Neural progenitor cell (in vitro differentiated cells): ENCODE measurements around the gene ZSCAN32. TPM values are rescaled to one million over a fixed set of nuclear protein-coding genes. Genes with fewer than 3 reads are reported as not detected.

ENCODE experiments used
- DNase-seq: peaks from one replicate; pipeline ENCODE4 v3.0.0-alpha.2; 2016; ENCODE audit warnings: low spot score
- H2AFZ ChIP-seq: fragments of 200-600 bp; sonication (generic); replicated peaks from 2 replicates; pipeline ENCODE4 v1.6.1; 2016; ENCODE audit warnings: antibody characterized with exemption
- H3F3A ChIP-seq: fragments of 200-600 bp; sonication (generic); 2 replicates; pipeline ENCODE4 v1.6.1; 2016; ENCODE audit warnings: antibody characterized with exemption, low read depth
- H3K27ac ChIP-seq: fragments of 200-600 bp; sonication (generic); 2 replicates; pipeline ENCODE4 v1.5.1; 2016; ENCODE audit warnings: mild to moderate bottlenecking
- H3K27me3 ChIP-seq: fragments of 200-600 bp; sonication (generic); 2 replicates; pipeline ENCODE4 v1.6.1; 2016; ENCODE audit warnings: mild to moderate bottlenecking, moderate library complexity
- H3K36me3 ChIP-seq: fragments of 200-600 bp; sonication (generic); 2 replicates; pipeline ENCODE4 v1.5.1; 2016
- H3K4me1 ChIP-seq: fragments of 200-600 bp; sonication (generic); 2 replicates; pipeline ENCODE4 v1.6.1; 2016; ENCODE audit warnings: mixed run types
- H3K4me2 ChIP-seq: fragments of 200-600 bp; sonication (generic); 2 replicates; pipeline ENCODE4 v1.6.1; 2016
- H3K4me3 ChIP-seq: fragments of 200-600 bp; sonication (generic); 2 replicates; pipeline ENCODE4 v1.5.1; 2016
- H3K79me2 ChIP-seq: fragments of 200-600 bp; sonication (generic); 2 replicates; pipeline ENCODE4 v1.6.1; 2016; ENCODE audit warnings: low read depth
- H3K9ac ChIP-seq: fragments of 200-600 bp; sonication (generic); 2 replicates; pipeline ENCODE4 v1.6.1; 2016
- H3K9me3 ChIP-seq: fragments of 200-600 bp; sonication (generic); 2 replicates; pipeline ENCODE4 v1.5.1; 2016; ENCODE audit warnings: low read depth
- H4K20me1 ChIP-seq: fragments of 200-600 bp; sonication (generic); 2 replicates; pipeline ENCODE4 v1.6.1; 2016; ENCODE audit warnings: low read depth
- H3K27ac Mint-ChIP-seq: 3 replicates; pipeline ENCODE4 v1.8.0; 2021; ENCODE audit warnings: mixed read lengths
- H3K27me3 Mint-ChIP-seq: 2 replicates; pipeline ENCODE4 v1.8.0; 2022; ENCODE audit warnings: low read depth, mild to moderate bottlenecking, inconsistent platforms, moderate library complexity, mixed read lengths; ENCODE audit not compliant: insufficient read depth
- H3K36me3 Mint-ChIP-seq: 3 replicates; pipeline ENCODE4 v1.8.0; 2021; ENCODE audit warnings: mixed read lengths
- H3K4me1 Mint-ChIP-seq: 3 replicates; pipeline ENCODE4 v1.8.0; 2021; ENCODE audit warnings: mixed read lengths
- H3K4me3 Mint-ChIP-seq: 3 replicates; pipeline ENCODE4 v1.8.0; 2021; ENCODE audit warnings: mild to moderate bottlenecking, moderate library complexity, mixed read lengths
- H3K9me3 Mint-ChIP-seq: 3 replicates; pipeline ENCODE4 v1.8.0; 2020; ENCODE audit warnings: mixed read lengths
- EZH2 ChIP-seq: fragments of 200-600 bp; sonication (generic); IDR thresholded peaks from 2 replicates; pipeline ENCODE4 v1.6.1; 2017; ENCODE audit warnings: antibody characterized with exemption, mild to moderate bottlenecking, moderate library complexity
- EZH2phosphoT487 ChIP-seq: fragments of 200-600 bp; sonication (generic); IDR thresholded peaks from 2 replicates; pipeline ENCODE4 v1.6.1; 2017; ENCODE audit warnings: antibody characterized with exemption
- total RNA-seq: library from RNA; depleted of rRNA; stranded (reverse); fragments of >200 nt; gene quantifications from 2 replicates; pipeline ENCODE4 v1.2.3, GENCODE V29; 2015; ENCODE audit warnings: low replicate concordance
- TF ChIP-seq, protein P1 (sequence below): fragments of 200-600 bp; sonication (generic); IDR thresholded peaks from 2 replicates; pipeline ENCODE4 v1.5.1; 2017; ENCODE audit warnings: antibody characterized with exemption, mild to moderate bottlenecking

The ZSCAN32 gene
- total RNA-seq, 1 donor from 2014 or later = 15.8 TPM

DNA sequence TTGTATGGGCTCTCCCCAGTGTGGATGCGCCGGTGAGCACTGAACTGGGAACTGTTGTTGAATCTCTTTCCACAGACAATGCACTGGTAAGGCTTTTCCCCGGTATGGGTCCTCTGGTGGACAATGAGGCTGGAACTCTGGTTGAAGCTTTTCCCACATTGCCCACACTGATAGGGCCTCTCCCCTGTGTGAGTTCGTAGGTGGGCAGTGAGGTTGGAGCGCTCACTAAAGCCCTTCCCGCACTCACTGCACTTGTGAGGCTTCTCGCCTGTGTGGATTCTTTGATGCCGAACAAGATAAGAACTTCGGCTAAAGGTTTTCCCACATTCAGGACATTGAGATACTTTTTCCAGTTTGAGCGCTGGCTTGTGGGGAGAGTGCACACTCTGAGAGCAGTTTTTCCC is 17.8 kb downstream of the ZSCAN32 start:
- Histone ChIP-seq H4K20me1 (no peaks in the 10 kb centered on the region), H3K27ac (no peak overlapping the region), H3K79me2 (no peaks in the 10 kb centered on the region), H2AFZ (no peak overlapping the region), H3K4me1 (no peaks in the 10 kb centered on the region), H3K4me2 (no peak overlapping the region), H3F3A (no peaks in the 10 kb centered on the region), H3K9ac (no peak overlapping the region), H3K27me3 (no peaks in the 10 kb centered on the region), H3K9me3 (peaks cover 35% of the 10 kb centered on the region), H3K36me3 (peaks cover 22% of the 10 kb centered on the region), H3K4me3 (no peak overlapping the region)
- Mint-ChIP-seq H3K4me1 (no peaks in the 10 kb centered on the region), H3K36me3 (peaks cover 72% of the 10 kb centered on the region), H3K9me3 (peaks cover 80% of the 10 kb centered on the region), H3K4me3 (no peak overlapping the region), H3K27ac (no peak overlapping the region), H3K27me3 (peaks cover 3% of the 10 kb centered on the region)
- DNase-seq = no peak
- TF ChIP-seq, protein P1, sequence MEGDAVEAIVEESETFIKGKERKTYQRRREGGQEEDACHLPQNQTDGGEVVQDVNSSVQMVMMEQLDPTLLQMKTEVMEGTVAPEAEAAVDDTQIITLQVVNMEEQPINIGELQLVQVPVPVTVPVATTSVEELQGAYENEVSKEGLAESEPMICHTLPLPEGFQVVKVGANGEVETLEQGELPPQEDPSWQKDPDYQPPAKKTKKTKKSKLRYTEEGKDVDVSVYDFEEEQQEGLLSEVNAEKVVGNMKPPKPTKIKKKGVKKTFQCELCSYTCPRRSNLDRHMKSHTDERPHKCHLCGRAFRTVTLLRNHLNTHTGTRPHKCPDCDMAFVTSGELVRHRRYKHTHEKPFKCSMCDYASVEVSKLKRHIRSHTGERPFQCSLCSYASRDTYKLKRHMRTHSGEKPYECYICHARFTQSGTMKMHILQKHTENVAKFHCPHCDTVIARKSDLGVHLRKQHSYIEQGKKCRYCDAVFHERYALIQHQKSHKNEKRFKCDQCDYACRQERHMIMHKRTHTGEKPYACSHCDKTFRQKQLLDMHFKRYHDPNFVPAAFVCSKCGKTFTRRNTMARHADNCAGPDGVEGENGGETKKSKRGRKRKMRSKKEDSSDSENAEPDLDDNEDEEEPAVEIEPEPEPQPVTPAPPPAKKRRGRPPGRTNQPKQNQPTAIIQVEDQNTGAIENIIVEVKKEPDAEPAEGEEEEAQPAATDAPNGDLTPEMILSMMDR = no peak
- TF ChIP-seq EZH2 (no peak), EZH2phosphoT487 (no peak)

DNA sequence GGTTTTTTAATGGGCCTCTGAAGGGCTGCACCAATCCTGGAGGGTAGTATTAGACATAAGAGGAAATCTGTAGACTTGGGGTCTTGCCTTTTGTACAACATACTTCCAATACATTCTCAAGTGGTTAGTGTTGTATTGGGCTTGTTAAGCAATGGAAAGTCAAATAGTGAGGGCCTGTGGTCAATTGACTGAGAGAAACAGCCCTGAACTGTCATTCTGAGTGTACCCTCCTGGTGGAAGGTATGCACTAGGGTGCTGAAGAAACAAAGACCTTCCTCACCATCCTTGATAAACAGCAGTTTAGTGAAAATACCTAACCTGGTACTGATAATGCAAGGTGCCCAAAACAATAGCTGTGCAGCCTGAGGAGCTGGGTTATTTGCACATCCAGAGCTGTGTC is 22.9 kb downstream of the ZSCAN32 start:
- peaks cover 4% of the 10 kb centered on the region for H3K36me3 ChIP-seq
- DNase-seq = no peak
- TF ChIP-seq EZH2phosphoT487 (no peak), EZH2 (no peak)
- TF ChIP-seq, protein P1 = no peak
- no peak overlapping the region for H2AFZ ChIP-seq
- H3K9ac ChIP-seq = no peak overlapping the region
- H4K20me1 ChIP-seq = no peaks in the 10 kb centered on the region
- Mint-ChIP-seq H3K4me3 (no peak overlapping the region), H3K9me3 (peaks cover 53% of the 10 kb centered on the region), H3K27me3 (peaks cover 11% of the 10 kb centered on the region), H3K27ac (no peak overlapping the region), H3K4me1 (no peaks in the 10 kb centered on the region), H3K36me3 (peaks cover 35% of the 10 kb centered on the region)
- no peak overlapping the region for H3K27ac ChIP-seq
- no peak overlapping the region for H3K4me3 ChIP-seq
- no peaks in the 10 kb centered on the region for H3K27me3 ChIP-seq
- no peak overlapping the region for H3K4me2 ChIP-seq
- no peaks in the 10 kb centered on the region for H3F3A ChIP-seq
- H3K4me1 ChIP-seq = no peaks in the 10 kb centered on the region
- no peaks in the 10 kb centered on the region for H3K79me2 ChIP-seq
- H3K9me3 ChIP-seq = peaks cover 22% of the 10 kb centered on the region

DNA sequence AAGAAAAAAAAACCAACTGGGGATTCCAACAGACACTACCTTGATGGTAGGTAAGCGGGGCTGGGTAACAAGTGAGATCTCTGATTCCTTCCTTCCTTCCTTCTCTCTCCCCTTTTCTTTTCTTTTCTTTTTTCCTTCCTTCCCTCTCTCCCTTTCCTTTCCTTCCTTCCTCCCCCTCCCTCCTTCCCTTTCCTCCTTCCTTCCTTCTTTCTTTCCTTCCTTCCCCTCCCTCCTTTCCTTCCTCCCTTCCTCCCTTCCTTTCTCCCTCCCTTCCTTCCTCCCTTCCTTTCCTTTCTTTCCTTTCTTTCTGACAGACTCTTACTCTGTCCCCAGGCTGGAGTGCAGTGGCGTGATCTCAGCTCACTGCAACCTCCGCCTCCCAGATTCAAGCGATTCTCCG is 25.1 kb downstream of the ZSCAN32 start:
- H3K36me3 Mint-ChIP-seq = peaks cover 13% of the 10 kb centered on the region

More for the DNA sequence above, 25.1 kb downstream of the ZSCAN32 start:
- Mint-ChIP-seq H3K9me3 (peaks cover 32% of the 10 kb centered on the region), H3K27me3 (peaks cover 9% of the 10 kb centered on the region), H3K4me3 (no peak overlapping the region), H3K4me1 (no peaks in the 10 kb centered on the region), H3K27ac (no peak overlapping the region)
- no peak overlapping the region for H3K27ac ChIP-seq
- DNase-seq = no peak
- no peak overlapping the region for H3K4me3 ChIP-seq
- TF ChIP-seq EZH2phosphoT487 (no peak), EZH2 (no peak)
- TF ChIP-seq, protein P1 = no peak
- no peaks in the 10 kb centered on the region for H3K4me1 ChIP-seq
- H2AFZ ChIP-seq = no peak overlapping the region
- no peaks in the 10 kb centered on the region for H3K79me2 ChIP-seq
- H4K20me1 ChIP-seq = no peaks in the 10 kb centered on the region
- no peak overlapping the region for H3K9ac ChIP-seq
- no peak overlapping the region for H3K4me2 ChIP-seq
- H3F3A ChIP-seq = no peaks in the 10 kb centered on the region
- peaks cover 2% of the 10 kb centered on the region for H3K9me3 ChIP-seq
- H3K36me3 ChIP-seq = no peaks in the 10 kb centered on the region
- H3K27me3 ChIP-seq = no peaks in the 10 kb centered on the region
